Measurements from ENCODE around the gene PLD2.
"Not testable (repeated sequence)": the region's sequence is repeated elsewhere in the genome, so short reads cannot be mapped to it uniquely, and the experiment has no call there.

The PLD2 gene

DNA sequence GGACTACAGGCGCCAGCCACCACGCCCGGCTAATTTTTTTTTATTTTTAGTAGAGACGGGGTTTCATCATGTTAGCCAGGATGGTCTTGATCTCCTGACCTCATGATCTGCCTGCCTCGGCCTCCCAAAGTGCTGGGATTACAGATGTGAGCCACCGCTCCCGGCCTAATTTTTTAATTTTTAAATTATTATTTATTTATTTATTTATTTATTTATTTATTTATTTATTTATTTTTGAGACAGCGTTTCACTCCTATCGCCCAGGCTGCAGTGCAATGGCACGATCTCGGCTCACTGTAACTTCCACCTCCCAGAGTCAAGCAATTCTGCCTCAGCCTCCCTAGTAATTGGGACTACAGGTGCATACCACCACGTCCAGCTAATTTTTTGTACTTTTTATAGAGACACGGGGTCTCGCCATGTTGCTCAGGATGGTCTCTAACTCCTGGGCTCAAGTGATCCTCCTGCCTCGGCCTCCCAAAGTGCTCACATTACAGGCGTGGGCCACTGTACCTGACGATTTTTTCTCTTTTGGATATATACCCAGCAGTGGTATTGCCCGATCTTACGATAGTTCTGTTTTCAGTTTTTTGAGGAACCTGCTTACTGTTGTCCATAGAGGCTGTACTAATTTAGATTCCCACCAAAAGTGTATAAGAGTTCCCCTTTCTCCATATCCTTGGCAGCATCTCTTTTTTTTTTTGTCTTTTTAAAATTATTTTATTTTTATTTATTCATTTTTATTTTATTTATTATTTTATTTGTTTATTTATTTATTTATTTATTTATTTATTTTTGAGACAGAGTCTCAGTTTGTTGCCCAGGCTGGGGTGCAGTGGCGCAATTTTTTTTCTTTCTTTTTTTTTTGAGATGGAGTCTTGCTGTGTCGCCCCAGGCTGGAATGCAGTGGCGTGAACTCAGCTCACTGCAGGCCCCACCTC, 62.4 kb downstream of the PLD2 start:
- H3K4me3 Mint-ChIP-seq; H3K27ac Mint-ChIP-seq; H3K4me1 Mint-ChIP-seq; H3K9me3 Mint-ChIP-seq; DNase-seq; H3K36me3 Mint-ChIP-seq (ENCODE audit: low read depth); ATAC-seq; H3K27me3 Mint-ChIP-seq: not testable (repeated sequence)

- H3K4me3 Mint-ChIP-seq, result no peak overlapping the region
- no peaks in the 10 kb centered on the region for H3K4me1 Mint-ChIP-seq
- peaks cover 5% of the 10 kb centered on the region for H3K36me3 Mint-ChIP-seq (ENCODE audit: low read depth)
- H3K27ac Mint-ChIP-seq, result no peak overlapping the region
- no peaks in the 10 kb centered on the region for H3K9me3 Mint-ChIP-seq
- ATAC-seq, result no peak
- no peaks in the 10 kb centered on the region for H3K27me3 Mint-ChIP-seq
- DNase-seq, result no peak
Observed at GRCh38 chr17:4870855-4871254, 63.9 kb downstream of the PLD2 start.

GRCh38 chr17:4872786-4873185, 65.8 kb downstream of the PLD2 start:
- Mint-ChIP-seq H3K27me3 (no peaks in the 10 kb centered on the region), H3K27ac (no peak overlapping the region), H3K4me1 (no peaks in the 10 kb centered on the region), H3K4me3 (no peak overlapping the region), H3K9me3 (no peaks in the 10 kb centered on the region), H3K36me3 (ENCODE audit: low read depth) (peaks cover 5% of the 10 kb centered on the region)
- ATAC-seq (no peak), DNase-seq (no peak)
